Measurements from ENCODE around the gene FAM81A.

Gene FAM81A

DNA sequence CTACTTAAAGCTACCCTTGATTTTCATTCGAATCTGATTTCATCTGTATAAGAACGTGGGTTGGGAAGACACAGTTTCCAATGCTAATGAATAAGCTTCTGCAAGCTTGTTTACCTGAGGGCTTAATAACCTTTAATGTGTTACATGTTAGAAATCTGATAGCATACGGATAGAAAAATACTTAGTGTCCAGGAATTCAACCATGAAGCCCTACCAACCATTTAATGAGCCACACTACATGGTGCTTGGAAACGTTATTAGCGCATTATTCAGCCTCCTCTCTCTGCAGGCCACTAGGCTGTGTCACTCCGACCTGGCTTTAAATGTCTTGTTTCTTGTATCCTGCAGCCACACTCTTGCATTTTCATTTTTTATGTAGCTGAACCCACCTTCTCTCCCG lies 1.6 kb downstream of the FAM81A start:
- TF ChIP-seq, protein P1, sequence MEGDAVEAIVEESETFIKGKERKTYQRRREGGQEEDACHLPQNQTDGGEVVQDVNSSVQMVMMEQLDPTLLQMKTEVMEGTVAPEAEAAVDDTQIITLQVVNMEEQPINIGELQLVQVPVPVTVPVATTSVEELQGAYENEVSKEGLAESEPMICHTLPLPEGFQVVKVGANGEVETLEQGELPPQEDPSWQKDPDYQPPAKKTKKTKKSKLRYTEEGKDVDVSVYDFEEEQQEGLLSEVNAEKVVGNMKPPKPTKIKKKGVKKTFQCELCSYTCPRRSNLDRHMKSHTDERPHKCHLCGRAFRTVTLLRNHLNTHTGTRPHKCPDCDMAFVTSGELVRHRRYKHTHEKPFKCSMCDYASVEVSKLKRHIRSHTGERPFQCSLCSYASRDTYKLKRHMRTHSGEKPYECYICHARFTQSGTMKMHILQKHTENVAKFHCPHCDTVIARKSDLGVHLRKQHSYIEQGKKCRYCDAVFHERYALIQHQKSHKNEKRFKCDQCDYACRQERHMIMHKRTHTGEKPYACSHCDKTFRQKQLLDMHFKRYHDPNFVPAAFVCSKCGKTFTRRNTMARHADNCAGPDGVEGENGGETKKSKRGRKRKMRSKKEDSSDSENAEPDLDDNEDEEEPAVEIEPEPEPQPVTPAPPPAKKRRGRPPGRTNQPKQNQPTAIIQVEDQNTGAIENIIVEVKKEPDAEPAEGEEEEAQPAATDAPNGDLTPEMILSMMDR (IDR thresholded peaks at IDR 0.05; ENCODE audit: insufficient read depth, low read depth, low read length, missing control alignments): no peak

DNA sequence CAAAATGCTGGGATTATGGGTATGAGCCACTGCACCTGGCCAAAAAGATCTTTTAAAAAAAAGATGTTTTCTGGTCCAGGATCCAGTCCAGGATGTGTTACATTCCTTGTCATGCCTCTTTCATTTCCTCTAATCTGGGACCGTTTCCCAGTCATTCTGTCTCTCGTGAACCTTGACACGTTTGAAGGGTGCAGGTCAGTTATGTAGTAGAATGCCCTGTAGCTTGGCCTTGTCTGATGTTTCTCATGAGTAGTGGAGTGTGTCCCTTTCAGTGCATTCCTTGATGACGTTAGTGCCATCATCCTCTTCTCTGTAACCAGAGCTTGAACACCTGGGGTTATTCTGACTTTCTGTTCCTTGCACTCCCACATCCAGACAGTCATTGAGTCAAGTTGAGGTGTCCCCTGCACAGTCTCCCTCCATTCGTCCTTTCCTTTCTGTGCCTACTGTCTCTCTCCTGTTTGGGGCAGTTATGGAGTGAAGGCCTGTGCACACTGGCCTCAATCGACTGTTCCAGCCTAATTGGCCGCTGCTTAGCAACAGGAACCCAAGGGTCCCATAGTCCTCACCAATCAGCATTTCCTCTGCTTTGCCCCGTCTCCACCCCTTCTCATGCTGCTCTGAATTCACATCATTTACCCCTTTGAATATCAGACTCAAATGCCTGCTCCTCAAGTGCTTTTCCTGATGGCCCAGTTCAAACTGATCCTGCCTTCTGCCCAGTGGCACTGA lies 5.5 kb downstream of the FAM81A start:
- DNase-seq (ENCODE audit: low read depth): no peak
- TF ChIP-seq, protein P1 (IDR thresholded peaks at IDR 0.05; ENCODE audit: insufficient read depth, low read depth, low read length, missing control alignments): no peak

More for the DNA sequence above, 1.6 kb downstream of the FAM81A start:
- no peak for DNase-seq (ENCODE audit: low read depth)
- H3K4me3 ChIP-seq (ENCODE audit: low read length): no peak overlapping the region

DNA sequence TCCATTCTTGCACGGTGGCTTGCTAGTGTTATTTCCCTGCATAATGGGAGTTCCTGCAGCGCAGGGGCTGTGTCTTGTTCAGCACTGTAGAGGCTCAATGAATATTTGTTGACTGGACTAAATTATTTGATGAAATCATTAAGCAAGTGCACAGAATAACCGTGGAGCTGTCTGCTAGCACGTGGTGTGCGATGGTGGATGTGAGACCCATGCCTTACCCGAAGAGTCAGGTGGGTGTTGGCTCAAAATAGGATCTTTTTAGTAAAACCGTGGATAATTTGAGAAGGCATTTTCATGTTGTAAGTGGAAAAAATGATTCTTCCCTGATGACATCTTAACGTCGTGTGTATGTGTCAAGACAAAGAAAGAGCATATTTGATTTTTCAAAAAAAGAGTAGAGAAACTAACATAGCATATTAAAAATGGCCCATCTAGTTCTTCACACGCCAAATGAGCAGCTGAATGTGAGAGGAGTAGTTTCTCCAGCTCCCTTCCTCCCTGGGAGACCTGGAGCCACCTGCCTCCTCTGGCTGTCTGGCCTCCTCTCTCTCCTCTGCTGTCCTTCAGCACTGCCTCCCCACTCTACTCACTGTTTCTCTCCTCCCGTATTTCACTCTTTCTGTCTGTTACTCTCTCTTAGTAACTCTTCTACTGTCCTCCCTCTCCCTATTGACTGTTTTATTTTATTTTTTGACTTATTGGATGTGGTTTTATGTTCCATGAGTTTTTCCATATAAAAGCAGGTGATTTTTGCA lies 6.3 kb downstream of the FAM81A start:
- no peak overlapping the region for H3K4me3 ChIP-seq (ENCODE audit: low read length)
- DNase-seq (ENCODE audit: low read depth): no peak
- TF ChIP-seq, protein P1 (IDR thresholded peaks at IDR 0.05; ENCODE audit: insufficient read depth, low read depth, low read length, missing control alignments): no peak

More for the DNA sequence above, 5.5 kb downstream of the FAM81A start:
- no peak overlapping the region for H3K4me3 ChIP-seq (ENCODE audit: low read length)

DNA sequence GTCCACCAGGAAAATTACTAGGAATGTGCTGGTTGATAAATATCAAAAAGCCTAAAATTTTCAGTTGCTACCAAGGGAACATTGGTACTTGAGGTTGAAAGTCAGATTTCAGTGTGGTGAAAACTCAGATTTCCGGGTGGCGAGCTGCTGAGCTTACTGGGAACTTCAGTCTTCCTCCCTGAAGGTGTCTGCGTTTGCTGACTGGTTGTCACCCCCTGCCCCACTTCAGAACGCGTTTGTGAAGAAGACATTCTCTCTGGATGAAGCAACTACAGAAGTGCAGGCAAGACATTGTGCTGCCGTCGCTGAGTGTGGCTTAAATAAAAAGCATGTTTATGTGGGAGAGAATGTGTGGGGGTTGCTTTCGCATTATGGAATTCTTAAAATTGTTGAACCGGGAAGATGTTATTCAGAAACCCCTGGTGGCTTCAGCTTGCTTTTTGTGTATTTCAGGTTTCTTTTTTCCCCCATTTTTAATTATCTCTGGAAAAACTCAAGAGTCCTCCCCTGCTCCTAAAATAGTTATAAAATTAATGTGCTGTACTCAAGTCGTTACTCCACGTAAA lies 7.1 kb downstream of the FAM81A start:
- DNase-seq (ENCODE audit: low read depth): no peak
- H3K4me3 ChIP-seq (ENCODE audit: low read length): no peak overlapping the region
- TF ChIP-seq, protein P1 (IDR thresholded peaks at IDR 0.05; ENCODE audit: insufficient read depth, low read depth, low read length, missing control alignments): no peak

DNA sequence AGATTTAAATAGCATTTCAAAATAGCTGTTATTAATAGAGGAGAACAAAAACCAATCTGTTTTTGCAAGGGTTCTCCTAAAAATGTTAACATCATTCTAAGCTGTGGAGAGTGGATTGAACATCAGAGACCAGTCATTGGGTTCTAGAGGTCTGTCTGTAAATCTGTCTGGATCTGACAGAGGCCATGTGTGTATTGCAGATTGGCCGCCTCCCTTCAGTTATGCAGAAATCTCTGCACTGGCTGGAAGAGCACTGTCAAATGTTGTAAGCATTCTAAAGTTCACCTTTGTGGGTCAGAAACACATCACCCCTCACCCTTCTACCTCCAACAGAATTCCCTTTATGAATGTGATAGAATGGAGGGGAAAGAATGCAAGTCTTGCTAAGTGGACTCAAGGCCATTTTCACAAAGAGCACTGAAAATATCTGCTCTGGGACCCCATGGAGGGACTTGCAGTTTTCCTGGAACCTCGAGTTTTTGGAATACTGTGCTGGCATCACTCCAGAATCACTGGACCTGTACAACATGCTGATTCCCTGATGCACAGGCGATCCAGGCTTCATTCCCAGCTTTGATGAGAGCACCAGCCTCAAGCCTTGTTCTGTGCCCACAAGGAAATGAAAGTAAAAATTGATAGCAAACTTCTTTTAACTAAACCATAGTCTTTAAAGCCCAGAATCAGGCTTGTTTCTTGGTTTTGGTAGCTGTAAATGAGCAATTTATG lies 8.4 kb downstream of the FAM81A start:
- DNase-seq (ENCODE audit: low read depth): no peak
- TF ChIP-seq, protein P1 (IDR thresholded peaks at IDR 0.05; ENCODE audit: insufficient read depth, low read depth, low read length, missing control alignments): no peak
- H3K4me3 ChIP-seq (ENCODE audit: low read length): no peak overlapping the region

DNA sequence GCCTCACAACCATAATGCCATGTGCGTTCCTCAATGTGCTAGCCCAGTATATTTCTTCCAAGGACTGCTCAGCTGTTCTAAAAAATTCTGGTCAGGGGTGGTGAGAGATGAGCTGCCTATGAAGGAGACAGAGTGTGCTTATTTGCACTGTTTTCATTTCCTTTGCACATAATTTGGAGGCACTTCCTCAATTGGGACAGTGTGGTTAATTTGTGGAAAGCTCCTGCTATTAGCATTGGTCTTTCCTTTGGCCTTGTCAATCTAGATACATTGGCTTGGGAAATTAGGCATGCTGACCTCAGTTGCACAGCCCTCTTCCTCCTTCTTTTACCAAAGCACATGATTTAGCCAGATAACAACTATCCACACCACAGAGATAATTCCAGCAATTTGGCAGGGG lies 9.4 kb downstream of the FAM81A start:
- H3K4me3 ChIP-seq (ENCODE audit: low read length): no peak overlapping the region
- DNase-seq (ENCODE audit: low read depth): no peak
- TF ChIP-seq, protein P1 (IDR thresholded peaks at IDR 0.05; ENCODE audit: insufficient read depth, low read depth, low read length, missing control alignments): no peak

Data from epithelial cell of esophagus (primary cell).